ENCODE measurements around the gene IER5L.
A peak's percentile ranks its signal among the peaks of the same experiment; 100 is the strongest.

IER5L gene

DNA sequence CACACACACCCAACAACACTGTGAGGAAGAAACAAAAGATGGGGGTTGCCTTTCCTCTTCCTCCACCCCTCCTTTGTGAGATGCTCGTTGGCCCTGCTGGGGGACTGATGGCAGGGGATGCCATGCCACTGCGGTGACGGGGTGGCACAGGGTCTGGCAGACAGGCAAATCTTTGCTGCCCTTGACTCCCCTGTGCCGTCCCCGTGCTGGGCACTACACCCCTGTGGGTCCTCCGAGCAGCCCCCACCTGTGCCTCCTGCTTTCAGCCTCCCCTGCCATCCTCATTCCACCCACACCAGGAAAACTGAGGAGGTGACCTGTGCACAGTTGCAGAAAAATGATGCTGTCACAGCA lies 40.2 kb upstream of the IER5L start:
- Histone ChIP-seq H3K9me3 (ENCODE audit: low read length) (no peaks in the 10 kb centered on the region), H3K9ac (ENCODE audit: low read length) (no peak overlapping the region), H3K27me3 (ENCODE audit: control insufficient read depth in 1 of 2, insufficient read depth in 2 of 2, low read length in 2 of 2) (no peaks in the 10 kb centered on the region), H3K36me3 (ENCODE audit: insufficient read depth, low read length) (no peaks in the 10 kb centered on the region), H3K4me3 (ENCODE audit: low read depth in 1 of 2, low read length in 2 of 2) (no peak overlapping the region), H3K27ac (ENCODE audit: low read depth, low read length) (no peak overlapping the region), H3K4me1 (ENCODE audit: insufficient read depth, low read length) (no peaks in the 10 kb centered on the region)

DNA sequence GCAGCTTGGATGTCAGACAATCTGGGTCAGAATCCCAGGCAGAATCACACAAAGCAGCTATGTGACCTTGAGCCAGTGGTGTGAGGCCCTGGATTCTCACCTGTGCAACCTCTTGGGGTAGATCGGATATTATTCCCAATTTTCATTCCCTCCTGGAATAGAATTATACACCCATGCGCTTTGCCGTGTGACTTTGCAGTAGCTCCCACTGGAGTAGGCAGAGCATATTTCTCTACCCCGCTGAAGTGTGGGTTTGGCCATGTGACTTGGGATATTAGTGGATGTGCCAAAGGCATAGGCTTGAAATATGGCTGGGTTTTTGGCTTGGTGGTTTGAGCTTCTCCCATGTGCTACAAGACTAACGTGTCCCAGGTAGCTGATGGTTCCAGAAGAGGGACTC lies 35.5 kb upstream of the IER5L start:
- H3K27ac ChIP-seq (ENCODE audit: low read depth, low read length): no peak overlapping the region
- no peaks in the 10 kb centered on the region for H3K27me3 ChIP-seq (ENCODE audit: control insufficient read depth in 1 of 2, insufficient read depth in 2 of 2, low read length in 2 of 2)

DNA sequence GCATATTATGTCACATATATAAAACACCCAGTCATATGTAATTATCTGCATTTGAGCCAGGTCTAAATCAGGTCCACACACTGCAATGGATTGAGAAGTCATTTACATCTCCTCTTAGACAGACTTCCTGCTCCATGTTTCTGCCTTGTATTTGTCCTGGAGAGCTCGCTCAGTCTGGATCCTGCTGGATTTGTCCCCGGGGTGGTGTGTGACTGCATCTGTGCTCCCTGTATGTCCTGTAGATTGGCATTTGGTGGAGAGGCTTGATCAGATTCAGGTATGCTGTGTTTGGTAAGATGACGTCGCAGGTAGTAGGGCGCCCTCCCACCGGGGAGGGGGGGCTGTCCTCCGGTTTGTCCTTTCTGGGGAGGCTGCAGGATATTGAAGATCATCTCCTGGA lies 33.6 kb upstream of the IER5L start:
- Histone ChIP-seq H3K9me3 (ENCODE audit: low read length) (no peaks in the 10 kb centered on the region), H3K27me3 (ENCODE audit: control insufficient read depth in 1 of 2, insufficient read depth in 2 of 2, low read length in 2 of 2) (no peaks in the 10 kb centered on the region), H3K4me1 (ENCODE audit: insufficient read depth, low read length) (no peaks in the 10 kb centered on the region), H3K27ac (ENCODE audit: low read depth, low read length) (no peak overlapping the region), H3K9ac (ENCODE audit: low read length) (no peak overlapping the region), H3K4me3 (ENCODE audit: low read depth in 1 of 2, low read length in 2 of 2) (no peak overlapping the region), H3K36me3 (ENCODE audit: insufficient read depth, low read length) (no peaks in the 10 kb centered on the region)

More for the DNA sequence above, 35.5 kb upstream of the IER5L start:
- Histone ChIP-seq H3K9me3 (ENCODE audit: low read length) (no peaks in the 10 kb centered on the region), H3K4me1 (ENCODE audit: insufficient read depth, low read length) (no peaks in the 10 kb centered on the region), H3K36me3 (ENCODE audit: insufficient read depth, low read length) (no peaks in the 10 kb centered on the region), H3K4me3 (ENCODE audit: low read depth in 1 of 2, low read length in 2 of 2) (no peak overlapping the region), H3K9ac (ENCODE audit: low read length) (no peak overlapping the region)

DNA sequence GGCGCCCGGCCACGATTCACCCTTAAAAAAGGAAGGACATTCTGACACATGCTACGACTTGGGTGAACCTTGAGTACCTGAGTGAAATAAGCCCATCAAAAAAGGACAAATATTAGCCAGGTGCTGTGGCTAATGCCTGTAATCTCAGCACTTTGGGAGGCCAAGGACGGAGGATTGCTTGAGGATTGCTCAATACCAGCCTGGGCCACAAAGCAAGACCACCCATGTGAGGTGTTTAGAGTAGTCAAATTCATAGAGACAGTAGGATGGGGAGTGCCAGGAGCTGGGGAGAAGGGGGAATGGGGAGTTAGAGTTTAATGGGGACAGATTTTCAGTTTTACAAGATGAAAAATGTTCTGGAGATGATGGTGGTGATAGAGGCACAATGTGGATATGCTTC lies 32.1 kb upstream of the IER5L start:
- H3K9ac ChIP-seq (ENCODE audit: low read length): no peak overlapping the region
- H3K4me3 ChIP-seq (ENCODE audit: low read depth in 1 of 2, low read length in 2 of 2): no peak overlapping the region
- H3K36me3 ChIP-seq (ENCODE audit: insufficient read depth, low read length): no peaks in the 10 kb centered on the region
- no peaks in the 10 kb centered on the region for H3K9me3 ChIP-seq (ENCODE audit: low read length)
- H3K27me3 ChIP-seq (ENCODE audit: control insufficient read depth in 1 of 2, insufficient read depth in 2 of 2, low read length in 2 of 2): no peaks in the 10 kb centered on the region
- H3K4me1 ChIP-seq (ENCODE audit: insufficient read depth, low read length): no peaks in the 10 kb centered on the region
- H3K27ac ChIP-seq (ENCODE audit: low read depth, low read length): no peak overlapping the region

DNA sequence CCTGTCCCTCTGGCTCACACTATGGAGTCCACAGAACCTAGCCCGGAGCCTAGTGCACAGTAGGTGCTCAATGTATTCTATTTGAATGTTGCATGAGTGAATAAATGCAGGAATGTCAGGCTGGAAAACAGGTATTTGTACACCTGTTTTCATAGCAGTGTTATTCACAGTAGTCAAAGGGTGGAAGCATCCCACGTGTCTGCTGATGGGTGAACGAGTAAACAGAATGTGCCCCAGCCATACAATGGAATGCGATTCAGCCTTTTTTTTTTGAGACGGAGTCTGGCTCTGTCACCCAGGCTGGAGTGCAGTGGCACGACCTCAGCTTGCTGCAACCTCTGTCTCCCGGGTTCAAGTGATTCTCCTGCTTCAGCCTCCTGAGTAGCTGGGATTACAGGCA lies 31.5 kb upstream of the IER5L start:
- Histone ChIP-seq H3K36me3 (ENCODE audit: insufficient read depth, low read length) (no peaks in the 10 kb centered on the region), H3K9ac (ENCODE audit: low read length) (no peak overlapping the region), H3K4me3 (ENCODE audit: low read depth in 1 of 2, low read length in 2 of 2) (no peak overlapping the region), H3K27ac (ENCODE audit: low read depth, low read length) (no peak overlapping the region), H3K27me3 (ENCODE audit: control insufficient read depth in 1 of 2, insufficient read depth in 2 of 2, low read length in 2 of 2) (no peaks in the 10 kb centered on the region), H3K9me3 (ENCODE audit: low read length) (no peaks in the 10 kb centered on the region), H3K4me1 (ENCODE audit: insufficient read depth, low read length) (no peaks in the 10 kb centered on the region)

DNA sequence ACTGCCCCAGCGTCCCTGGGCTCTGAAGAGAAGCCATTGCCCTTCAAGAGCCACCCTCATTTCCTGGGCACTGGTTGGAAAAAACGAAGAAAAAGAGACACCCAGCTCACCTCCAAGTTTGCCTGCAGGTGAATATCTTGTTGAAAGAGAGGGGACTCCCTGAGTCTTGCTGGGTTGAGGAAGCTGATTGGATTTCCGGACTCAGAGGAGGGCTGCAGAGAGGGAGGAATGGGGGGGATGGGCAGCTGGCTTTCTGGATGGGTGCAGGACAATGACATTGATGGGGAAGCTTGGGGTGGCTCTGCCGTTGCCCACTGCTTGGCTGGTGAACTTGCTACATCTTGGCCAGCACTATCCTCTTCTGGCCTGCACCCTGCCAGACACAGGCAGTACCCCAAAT lies 31.0 kb upstream of the IER5L start:
- H3K27me3 ChIP-seq (ENCODE audit: control insufficient read depth in 1 of 2, insufficient read depth in 2 of 2, low read length in 2 of 2): no peaks in the 10 kb centered on the region
- no peak overlapping the region for H3K9ac ChIP-seq (ENCODE audit: low read length)
- no peak overlapping the region for H3K4me3 ChIP-seq (ENCODE audit: low read depth in 1 of 2, low read length in 2 of 2)
- H3K36me3 ChIP-seq (ENCODE audit: insufficient read depth, low read length): no peaks in the 10 kb centered on the region
- no peaks in the 10 kb centered on the region for H3K4me1 ChIP-seq (ENCODE audit: insufficient read depth, low read length)
- no peaks in the 10 kb centered on the region for H3K9me3 ChIP-seq (ENCODE audit: low read length)
- H3K27ac ChIP-seq (ENCODE audit: low read depth, low read length): no peak overlapping the region

DNA sequence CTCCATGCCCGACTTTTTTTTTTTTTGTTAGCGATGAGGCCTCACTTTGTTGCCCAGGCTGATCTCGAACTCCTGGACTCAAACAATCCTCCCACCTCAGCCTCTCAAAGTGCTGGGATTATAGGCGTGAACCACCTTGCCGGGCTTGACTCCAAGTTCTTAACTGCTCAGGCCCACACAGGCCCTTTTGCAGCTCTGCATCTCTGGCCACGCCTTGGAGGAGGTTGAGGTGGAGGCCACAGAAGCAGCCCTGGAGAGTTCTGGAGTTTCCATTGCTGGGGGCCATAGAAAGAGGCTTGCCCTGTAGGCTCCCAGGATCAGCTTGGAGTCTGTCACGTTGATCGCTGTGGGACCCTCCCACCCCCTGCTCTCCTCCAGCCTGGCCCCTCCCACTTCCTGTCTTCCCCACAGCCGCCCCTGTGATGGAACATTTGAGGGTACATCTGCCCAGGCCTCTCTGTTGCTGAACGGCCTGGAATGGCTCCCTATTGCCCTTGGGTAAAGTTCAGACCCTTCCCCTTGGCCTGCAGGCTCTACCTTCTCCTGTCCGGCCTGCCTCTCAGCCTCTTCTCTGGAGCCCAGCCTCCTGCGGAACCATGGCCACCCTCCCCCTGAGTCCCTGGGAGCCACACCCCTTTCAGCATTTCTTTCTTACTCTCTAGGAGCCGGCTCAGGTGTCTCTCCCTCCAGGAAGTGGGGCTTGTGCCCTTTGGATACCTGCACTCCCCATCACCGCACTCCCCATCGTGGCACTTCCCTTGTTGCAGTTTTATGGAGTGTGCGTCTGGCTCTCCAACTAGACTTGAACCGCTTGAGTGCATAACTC lies 30.4 kb upstream of the IER5L start:
- no peaks in the 10 kb centered on the region for H3K9me3 ChIP-seq (ENCODE audit: low read length)
- peaks cover 4% of the 10 kb centered on the region for H3K4me1 ChIP-seq (ENCODE audit: insufficient read depth, low read length)
- no peak overlapping the region for H3K9ac ChIP-seq (ENCODE audit: low read length)
- H3K27me3 ChIP-seq (ENCODE audit: control insufficient read depth in 1 of 2, insufficient read depth in 2 of 2, low read length in 2 of 2): no peaks in the 10 kb centered on the region
- H3K36me3 ChIP-seq (ENCODE audit: insufficient read depth, low read length): no peaks in the 10 kb centered on the region
- no peak overlapping the region for H3K4me3 ChIP-seq (ENCODE audit: low read depth in 1 of 2, low read length in 2 of 2)
- H3K27ac ChIP-seq (ENCODE audit: low read depth, low read length): no peak overlapping the region

DNA sequence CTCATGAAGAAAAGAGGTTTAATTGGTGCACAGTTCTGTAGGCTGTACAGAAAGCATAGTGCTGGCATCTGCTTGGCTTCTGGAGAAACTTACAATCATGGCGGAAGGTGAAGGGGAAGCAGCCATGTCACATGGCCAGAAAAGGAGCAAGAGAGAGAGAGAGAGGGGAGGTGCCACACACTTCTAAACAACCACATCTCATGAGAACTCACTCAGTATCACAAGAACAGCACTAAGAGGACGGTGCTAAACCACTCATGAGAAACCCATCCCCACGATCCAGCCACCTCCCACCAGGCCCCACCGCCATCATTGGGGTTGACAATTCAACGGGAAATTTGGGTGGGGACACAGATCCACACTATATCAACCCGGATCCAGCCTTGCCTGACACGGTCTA lies 28.8 kb upstream of the IER5L start:
- peaks cover 6% of the 10 kb centered on the region for H3K4me1 ChIP-seq (ENCODE audit: insufficient read depth, low read length)
- no peak overlapping the region for H3K9ac ChIP-seq (ENCODE audit: low read length)
- H3K27ac ChIP-seq (ENCODE audit: low read depth, low read length): no peak overlapping the region
- H3K4me3 ChIP-seq (ENCODE audit: low read depth in 1 of 2, low read length in 2 of 2): no peak overlapping the region
- H3K9me3 ChIP-seq (ENCODE audit: low read length): no peaks in the 10 kb centered on the region
- no peaks in the 10 kb centered on the region for H3K36me3 ChIP-seq (ENCODE audit: insufficient read depth, low read length)
- no peaks in the 10 kb centered on the region for H3K27me3 ChIP-seq (ENCODE audit: control insufficient read depth in 1 of 2, insufficient read depth in 2 of 2, low read length in 2 of 2)

DNA sequence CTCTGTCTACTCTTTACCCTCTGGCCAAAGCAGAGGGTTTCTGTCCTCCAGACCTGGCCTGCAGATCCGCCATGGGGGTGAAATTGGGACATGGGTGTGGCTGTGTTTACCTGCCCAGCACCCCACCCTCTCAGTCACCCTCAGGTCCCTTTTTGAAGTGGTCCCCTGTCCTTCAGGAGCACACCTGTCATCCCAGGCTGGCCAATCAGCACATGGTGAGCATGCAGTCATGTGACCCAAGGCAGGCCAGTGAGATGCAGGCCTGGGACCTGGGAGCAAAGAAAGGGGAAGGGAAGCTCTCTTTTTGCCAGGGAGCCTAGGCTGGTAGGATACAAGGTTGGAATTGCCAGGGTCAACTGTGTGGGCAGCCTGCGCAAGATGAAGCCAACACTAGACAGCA lies 28.3 kb upstream of the IER5L start:
- Histone ChIP-seq H3K9ac (ENCODE audit: low read length) (no peak overlapping the region), H3K36me3 (ENCODE audit: insufficient read depth, low read length) (no peaks in the 10 kb centered on the region), H3K27me3 (ENCODE audit: control insufficient read depth in 1 of 2, insufficient read depth in 2 of 2, low read length in 2 of 2) (no peaks in the 10 kb centered on the region), H3K9me3 (ENCODE audit: low read length) (no peaks in the 10 kb centered on the region), H3K4me1 (ENCODE audit: insufficient read depth, low read length) (peaks cover 6% of the 10 kb centered on the region), H3K27ac (ENCODE audit: low read depth, low read length) (no peak overlapping the region), H3K4me3 (ENCODE audit: low read depth in 1 of 2, low read length in 2 of 2) (no peak overlapping the region)

DNA sequence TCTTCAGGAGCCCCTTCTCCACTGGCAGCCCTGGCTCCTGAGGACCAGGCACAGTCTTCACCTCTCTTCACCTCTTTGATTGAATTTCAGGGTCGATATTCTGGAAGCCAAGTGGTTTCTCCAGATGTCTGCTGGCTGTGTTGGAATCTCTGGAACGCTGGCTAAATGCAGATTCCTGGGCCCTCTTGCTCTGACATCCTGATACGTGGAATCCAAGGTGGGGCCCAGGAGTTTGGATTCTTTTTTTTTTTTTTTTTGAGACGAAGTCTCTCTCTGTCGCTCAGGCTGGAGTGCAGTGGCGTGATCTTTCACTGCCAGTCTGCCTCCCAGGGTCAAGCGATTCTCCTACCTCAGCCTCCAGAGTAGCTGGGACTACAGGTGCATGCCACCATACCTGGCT lies 26.8 kb upstream of the IER5L start:
- no peak overlapping the region for H3K9ac ChIP-seq (ENCODE audit: low read length)
- H3K36me3 ChIP-seq (ENCODE audit: insufficient read depth, low read length): no peaks in the 10 kb centered on the region
- no peak overlapping the region for H3K4me3 ChIP-seq (ENCODE audit: low read depth in 1 of 2, low read length in 2 of 2)
- H3K27ac ChIP-seq (ENCODE audit: low read depth, low read length): no peak overlapping the region
- H3K27me3 ChIP-seq (ENCODE audit: control insufficient read depth in 1 of 2, insufficient read depth in 2 of 2, low read length in 2 of 2): no peaks in the 10 kb centered on the region
- peaks cover 6% of the 10 kb centered on the region for H3K4me1 ChIP-seq (ENCODE audit: insufficient read depth, low read length)
- H3K9me3 ChIP-seq (ENCODE audit: low read length): no peaks in the 10 kb centered on the region

DNA sequence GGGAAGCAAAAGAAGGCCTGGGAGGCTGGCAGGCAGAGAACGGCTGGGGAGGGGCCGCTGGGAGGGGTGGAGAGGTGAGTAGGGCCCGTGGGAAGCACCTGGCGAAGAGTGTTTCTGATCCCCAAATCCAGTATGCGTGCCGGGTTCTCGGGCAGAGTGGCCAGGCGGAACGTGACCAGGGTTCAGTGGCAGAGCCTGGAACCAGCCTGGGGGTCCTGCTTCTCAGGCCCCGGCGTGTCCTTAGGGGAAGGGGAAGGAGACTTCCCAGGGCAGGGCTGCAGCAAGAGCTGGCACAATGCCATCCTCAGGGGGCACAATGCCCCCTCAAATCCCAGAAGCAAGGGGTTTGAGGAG lies 25.5 kb upstream of the IER5L start:
- H3K36me3 ChIP-seq (ENCODE audit: insufficient read depth, low read length): no peaks in the 10 kb centered on the region
- H3K4me3 ChIP-seq (ENCODE audit: low read depth in 1 of 2, low read length in 2 of 2): peak overlapping the region; percentile 67 to 80
- H3K9ac ChIP-seq (ENCODE audit: low read length): no peak overlapping the region
- H3K27me3 ChIP-seq (ENCODE audit: control insufficient read depth in 1 of 2, insufficient read depth in 2 of 2, low read length in 2 of 2): no peaks in the 10 kb centered on the region
- H3K4me1 ChIP-seq (ENCODE audit: insufficient read depth, low read length): peaks cover 6% of the 10 kb centered on the region
- H3K9me3 ChIP-seq (ENCODE audit: low read length): no peaks in the 10 kb centered on the region
- H3K27ac ChIP-seq (ENCODE audit: low read depth, low read length): no peak overlapping the region

Data from muscle layer of colon (tissue), 2 donors.